Glutamatergic neuron (in vitro differentiated cells): ENCODE measurements around the gene FRMD1. TPM values are rescaled to one million over a fixed set of nuclear protein-coding genes. Genes with fewer than 3 reads are reported as not detected.

Experiments
- DNase-seq: peaks from one replicate; pipeline ENCODE4 v3.0.0; 2022
- H3K27ac Mint-ChIP-seq: one replicate; pipeline ENCODE4 v1.8.0; 2020; ENCODE audit warnings: mild to moderate bottlenecking, mixed read lengths, inconsistent platforms; ENCODE audit not compliant: unreplicated experiment
- H3K27me3 Mint-ChIP-seq: one replicate; pipeline ENCODE4 v1.8.0; 2020; ENCODE audit warnings: mild to moderate bottlenecking, moderate library complexity, mixed read lengths, inconsistent platforms; ENCODE audit not compliant: unreplicated experiment
- H3K36me3 Mint-ChIP-seq: one replicate; pipeline ENCODE4 v1.8.0; 2020; ENCODE audit warnings: mild to moderate bottlenecking, mixed read lengths, inconsistent platforms; ENCODE audit not compliant: unreplicated experiment
- H3K4me1 Mint-ChIP-seq: one replicate; pipeline ENCODE4 v1.8.0; 2020; ENCODE audit warnings: mild to moderate bottlenecking, low read depth, mixed read lengths, inconsistent platforms; ENCODE audit not compliant: unreplicated experiment
- H3K4me3 Mint-ChIP-seq: one replicate; pipeline ENCODE4 v1.8.0; 2020; ENCODE audit warnings: mild to moderate bottlenecking, mixed read lengths, inconsistent platforms; ENCODE audit not compliant: unreplicated experiment
- H3K9me3 Mint-ChIP-seq: one replicate; pipeline ENCODE4 v1.8.0; 2020; ENCODE audit warnings: mild to moderate bottlenecking, moderate library complexity, mixed read lengths, inconsistent platforms; ENCODE audit not compliant: unreplicated experiment
- total RNA-seq: library from RNA; stranded (reverse); fragmentation: NEBNext Ultra II Directional; extraction: Animal tissue kit (Norgen Biotek cat#: 25700); gene quantifications from one replicate; pipeline ENCODE4 v1.2.1, GENCODE V29; 2021; ENCODE audit not compliant: unreplicated experiment
- TF ChIP-seq, protein P1 (sequence below): fragments of 200-600 bp; sonication (generic); IDR thresholded peaks from one replicate; pipeline ENCODE4 v1.5.0; 2021; ENCODE audit not compliant: partially characterized antibody, unreplicated experiment

Gene FRMD1
- total RNA-seq, 1 donor from 2014 or later, result not detected

- peaks cover 10% of the 10 kb centered on the region for H3K27me3 Mint-ChIP-seq
- no peak overlapping the region for H3K27ac Mint-ChIP-seq
- H3K4me1 Mint-ChIP-seq, result no peaks in the 10 kb centered on the region
- peaks cover 3% of the 10 kb centered on the region for H3K36me3 Mint-ChIP-seq
- no peak overlapping the region for H3K4me3 Mint-ChIP-seq
- no peak for DNase-seq
- TF ChIP-seq, protein P1, sequence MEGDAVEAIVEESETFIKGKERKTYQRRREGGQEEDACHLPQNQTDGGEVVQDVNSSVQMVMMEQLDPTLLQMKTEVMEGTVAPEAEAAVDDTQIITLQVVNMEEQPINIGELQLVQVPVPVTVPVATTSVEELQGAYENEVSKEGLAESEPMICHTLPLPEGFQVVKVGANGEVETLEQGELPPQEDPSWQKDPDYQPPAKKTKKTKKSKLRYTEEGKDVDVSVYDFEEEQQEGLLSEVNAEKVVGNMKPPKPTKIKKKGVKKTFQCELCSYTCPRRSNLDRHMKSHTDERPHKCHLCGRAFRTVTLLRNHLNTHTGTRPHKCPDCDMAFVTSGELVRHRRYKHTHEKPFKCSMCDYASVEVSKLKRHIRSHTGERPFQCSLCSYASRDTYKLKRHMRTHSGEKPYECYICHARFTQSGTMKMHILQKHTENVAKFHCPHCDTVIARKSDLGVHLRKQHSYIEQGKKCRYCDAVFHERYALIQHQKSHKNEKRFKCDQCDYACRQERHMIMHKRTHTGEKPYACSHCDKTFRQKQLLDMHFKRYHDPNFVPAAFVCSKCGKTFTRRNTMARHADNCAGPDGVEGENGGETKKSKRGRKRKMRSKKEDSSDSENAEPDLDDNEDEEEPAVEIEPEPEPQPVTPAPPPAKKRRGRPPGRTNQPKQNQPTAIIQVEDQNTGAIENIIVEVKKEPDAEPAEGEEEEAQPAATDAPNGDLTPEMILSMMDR, result no peak
- H3K9me3 Mint-ChIP-seq, result peaks cover 2% of the 10 kb centered on the region
Measured at GRCh38 chr6:168096271-168096764, 17.3 kb upstream of the FRMD1 start.

DNA sequence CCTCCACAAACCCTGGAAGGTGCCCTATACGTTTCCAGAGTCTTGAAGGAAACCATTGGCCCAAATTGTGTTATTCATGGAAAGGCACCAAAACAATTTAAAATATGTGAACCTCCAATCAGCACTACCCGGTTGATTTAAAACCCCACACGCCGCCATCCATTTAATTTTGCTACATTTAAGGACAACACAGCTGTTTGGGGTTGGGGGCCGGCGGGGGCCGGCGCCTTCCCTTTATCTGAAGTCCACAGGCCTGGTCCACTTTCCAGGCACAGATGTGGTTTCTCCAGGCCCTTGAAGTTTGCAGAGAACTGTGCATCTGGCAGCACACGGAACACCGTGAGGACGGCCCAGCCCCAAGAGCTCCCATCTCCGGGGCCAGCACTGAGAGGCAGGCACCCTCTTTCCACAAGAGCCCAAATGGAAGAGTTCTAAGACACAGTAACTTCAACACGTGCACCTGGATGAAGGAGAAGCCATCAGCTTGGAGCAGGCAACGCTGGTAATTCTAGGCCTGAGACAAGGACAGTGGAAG lies 16.8 kb upstream of the FRMD1 start:
- no peaks in the 10 kb centered on the region for H3K4me1 Mint-ChIP-seq
- TF ChIP-seq, protein P1, result no peak
- no peak overlapping the region for H3K4me3 Mint-ChIP-seq
- peak overlapping the region; percentile 43 for H3K27ac Mint-ChIP-seq
- peaks cover 3% of the 10 kb centered on the region for H3K36me3 Mint-ChIP-seq
- H3K27me3 Mint-ChIP-seq, result peaks cover 10% of the 10 kb centered on the region
- peaks cover 2% of the 10 kb centered on the region for H3K9me3 Mint-ChIP-seq
- no peak for DNase-seq

GRCh38 chr6:168095171-168095691 lies 16.2 kb upstream of the FRMD1 start:
- Mint-ChIP-seq H3K4me1 (no peaks in the 10 kb centered on the region), H3K9me3 (peaks cover 5% of the 10 kb centered on the region), H3K27me3 (peaks cover 8% of the 10 kb centered on the region), H3K4me3 (no peak overlapping the region), H3K36me3 (peaks cover 3% of the 10 kb centered on the region), H3K27ac (no peak overlapping the region)
- DNase-seq, result peak; percentile 12
- TF ChIP-seq, protein P1, result no peak

- Mint-ChIP-seq H3K4me1 (peaks cover 4% of the 10 kb centered on the region), H3K27ac (no peak overlapping the region), H3K27me3 (peaks cover 10% of the 10 kb centered on the region), H3K4me3 (no peak overlapping the region), H3K36me3 (peaks cover 3% of the 10 kb centered on the region), H3K9me3 (peaks cover 5% of the 10 kb centered on the region)
- no peak for DNase-seq
- TF ChIP-seq, protein P1, result no peak
Measured at GRCh38 chr6:168093634-168094033, 14.6 kb upstream of the FRMD1 start.

GRCh38 chr6:168093071-168093505 lies 14.1 kb upstream of the FRMD1 start:
- no peak for DNase-seq
- Mint-ChIP-seq H3K9me3 (peaks cover 5% of the 10 kb centered on the region), H3K27me3 (peaks cover 13% of the 10 kb centered on the region), H3K4me1 (peaks cover 7% of the 10 kb centered on the region), H3K4me3 (no peak overlapping the region), H3K27ac (no peak overlapping the region), H3K36me3 (peaks cover 3% of the 10 kb centered on the region)
- TF ChIP-seq, protein P1, result no peak
